ENCODE measurements around the gene C17orf107.

The C17orf107 gene

GRCh38 chr17:4872786-4873185, 26.6 kb upstream of the C17orf107 start:
- DNase-seq (ENCODE audit: low read depth in 2 of 2) = no peak

DNA sequence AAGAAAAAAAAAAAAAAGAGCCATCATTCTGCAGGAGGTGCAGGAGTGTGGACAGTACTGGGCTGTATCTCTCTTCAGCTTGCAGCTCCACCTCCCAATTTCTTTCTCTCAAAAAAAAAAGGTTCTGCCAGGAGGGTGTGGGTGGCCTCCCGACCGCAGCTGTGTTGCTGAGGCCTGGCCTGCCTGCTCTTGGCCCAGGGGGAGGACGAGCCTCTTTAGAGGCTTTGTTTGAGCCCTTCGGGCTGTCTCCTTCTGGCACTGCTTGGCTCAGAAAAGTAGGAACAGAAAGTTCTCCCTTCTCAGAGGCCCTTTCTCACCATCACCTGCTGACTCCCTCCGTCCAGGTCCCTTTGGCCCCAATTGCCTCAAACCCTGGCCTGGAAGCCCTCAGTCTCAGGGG, 22.2 kb upstream of the C17orf107 start:
- DNase-seq (ENCODE audit: low read depth in 2 of 2) = no peak

DNA sequence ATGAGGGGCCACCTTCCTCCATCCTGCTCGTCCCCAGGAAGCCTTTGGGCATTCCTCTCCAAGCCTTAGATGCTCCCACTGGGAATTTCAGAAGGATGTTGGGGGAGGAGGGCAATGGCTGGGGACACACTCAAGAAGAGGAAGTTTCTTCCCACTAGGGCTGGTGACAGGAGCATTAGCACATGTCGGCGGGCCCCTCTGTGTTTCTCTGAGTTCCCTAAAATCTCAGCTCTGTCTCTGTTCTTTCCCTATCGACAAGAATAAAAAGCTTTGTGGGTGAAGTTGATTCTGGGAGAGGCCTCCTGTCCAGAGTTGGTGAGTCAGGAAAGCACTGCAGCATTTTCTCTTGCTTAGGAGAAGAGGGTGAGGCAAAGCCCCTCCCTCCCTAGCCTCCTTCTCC, 19.7 kb upstream of the C17orf107 start:
- no peak for DNase-seq (ENCODE audit: low read depth in 2 of 2)

GRCh38 chr17:4880857-4881256, 18.5 kb upstream of the C17orf107 start:
- no peak for DNase-seq (ENCODE audit: low read depth in 2 of 2)

DNA sequence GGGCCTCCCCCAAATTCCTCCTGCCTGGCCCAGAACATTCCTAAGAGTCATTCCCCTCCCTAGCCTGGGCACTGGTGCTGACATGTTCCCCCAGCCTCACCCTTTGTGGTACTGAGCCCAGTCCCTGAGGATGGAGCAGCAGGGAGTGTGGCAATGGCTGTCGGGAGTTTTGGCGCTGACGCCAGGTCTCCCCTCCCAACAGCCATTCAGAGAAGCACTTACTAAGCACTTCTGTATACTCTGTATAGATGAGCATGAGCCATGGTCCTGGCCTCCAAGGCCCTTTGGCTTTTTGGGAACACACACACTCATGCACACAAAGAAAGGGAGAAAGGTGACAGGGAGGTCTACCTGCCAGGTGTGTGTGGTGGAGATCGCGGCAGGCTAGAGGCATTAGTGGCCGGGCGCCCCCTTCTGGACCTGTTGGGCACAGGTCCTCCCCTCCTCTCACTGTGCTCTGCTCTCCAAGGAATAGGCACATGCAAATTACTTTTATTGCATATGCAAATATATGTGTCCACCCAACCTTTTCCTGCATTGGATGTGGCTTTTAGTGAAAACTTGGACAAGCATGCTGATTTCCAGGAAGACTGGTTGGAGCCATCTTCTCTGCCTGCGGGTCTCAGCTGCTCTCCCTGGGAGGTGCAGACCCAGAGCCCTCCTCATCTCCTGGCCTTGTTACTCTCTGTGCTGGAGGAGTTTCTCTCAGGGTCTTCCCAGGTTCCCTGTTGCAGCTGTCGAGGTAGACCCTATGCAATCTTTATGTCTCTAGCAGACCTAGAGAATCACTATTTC, 17.4 kb upstream of the C17orf107 start:
- peak in 1 of 2 donors; percentile 56 for DNase-seq (ENCODE audit: low read depth in 2 of 2)

GRCh38 chr17:4884489-4884888, 14.8 kb upstream of the C17orf107 start:
- no peak for DNase-seq (ENCODE audit: low read depth in 2 of 2)

GRCh38 chr17:4886830-4887229, 12.5 kb upstream of the C17orf107 start:
- DNase-seq (ENCODE audit: low read depth in 2 of 2) = no peak

DNA sequence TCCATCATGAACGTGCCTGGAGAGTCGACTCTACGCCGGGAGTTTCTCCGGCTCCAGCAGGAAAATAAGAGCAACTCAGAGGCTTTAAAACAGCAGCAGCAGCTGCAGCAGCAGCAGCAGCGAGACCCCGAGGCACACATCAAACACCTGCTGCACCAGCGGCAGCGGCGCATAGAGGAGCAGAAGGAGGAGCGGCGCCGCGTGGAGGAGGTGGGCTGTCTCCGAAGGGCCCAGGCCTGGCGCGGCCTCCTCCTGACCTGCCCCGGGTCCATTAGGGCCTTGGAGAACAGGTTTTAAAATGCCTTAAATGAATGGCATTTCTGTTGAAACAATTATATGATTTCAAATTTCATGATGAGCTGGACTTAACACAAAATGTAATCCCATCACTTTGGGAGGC, 11.8 kb upstream of the C17orf107 start:
- DNase-seq (ENCODE audit: low read depth in 2 of 2) = no peak

DNA sequence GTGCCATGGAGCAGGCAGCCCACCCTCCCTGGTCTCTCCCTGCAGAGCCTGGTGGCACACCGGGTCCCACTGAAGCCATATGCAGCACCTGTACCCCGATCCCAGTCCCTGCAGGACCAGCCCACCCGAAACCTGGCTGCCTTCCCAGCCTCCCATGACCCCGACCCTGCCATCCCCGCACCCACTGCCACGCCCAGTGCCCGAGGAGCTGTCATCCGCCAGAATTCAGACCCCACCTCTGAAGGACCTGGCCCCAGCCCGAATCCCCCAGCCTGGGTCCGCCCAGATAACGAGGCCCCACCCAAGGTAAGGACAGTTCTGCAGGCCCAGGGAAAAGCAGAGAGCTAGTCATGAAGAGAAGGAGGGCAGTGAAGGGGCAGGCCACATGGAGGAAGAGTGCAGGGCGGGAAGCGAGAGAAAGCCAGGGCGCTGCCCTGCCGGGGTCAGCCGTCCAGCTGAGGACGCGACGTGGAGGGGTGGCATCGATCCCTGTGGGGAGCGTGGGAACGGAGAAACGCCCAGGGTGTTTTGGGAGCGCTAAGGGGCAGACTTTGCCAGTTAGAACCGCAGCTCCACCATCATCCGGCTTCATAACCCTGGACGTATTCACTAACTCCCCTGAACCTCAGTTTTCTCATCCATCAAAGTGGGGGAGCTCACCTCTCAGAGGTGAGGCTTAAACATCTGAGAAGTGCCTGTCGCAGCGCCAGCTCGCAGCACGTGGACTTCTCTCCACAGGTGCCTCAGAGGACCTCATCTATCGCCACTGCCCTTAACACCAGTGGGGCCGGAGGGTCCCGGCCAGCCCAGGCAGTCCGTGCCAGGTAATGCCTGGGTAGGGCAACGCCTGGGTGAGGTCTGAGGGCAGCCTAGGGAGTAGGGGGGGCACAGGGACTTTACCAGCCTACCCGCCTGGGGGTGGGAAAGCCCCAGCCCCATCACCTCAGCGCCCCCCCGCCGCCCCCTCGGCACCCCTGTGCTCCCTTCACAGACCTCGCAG, 7.6 kb upstream of the C17orf107 start:
- DNase-seq (ENCODE audit: low read depth in 2 of 2) = no peak

DNA sequence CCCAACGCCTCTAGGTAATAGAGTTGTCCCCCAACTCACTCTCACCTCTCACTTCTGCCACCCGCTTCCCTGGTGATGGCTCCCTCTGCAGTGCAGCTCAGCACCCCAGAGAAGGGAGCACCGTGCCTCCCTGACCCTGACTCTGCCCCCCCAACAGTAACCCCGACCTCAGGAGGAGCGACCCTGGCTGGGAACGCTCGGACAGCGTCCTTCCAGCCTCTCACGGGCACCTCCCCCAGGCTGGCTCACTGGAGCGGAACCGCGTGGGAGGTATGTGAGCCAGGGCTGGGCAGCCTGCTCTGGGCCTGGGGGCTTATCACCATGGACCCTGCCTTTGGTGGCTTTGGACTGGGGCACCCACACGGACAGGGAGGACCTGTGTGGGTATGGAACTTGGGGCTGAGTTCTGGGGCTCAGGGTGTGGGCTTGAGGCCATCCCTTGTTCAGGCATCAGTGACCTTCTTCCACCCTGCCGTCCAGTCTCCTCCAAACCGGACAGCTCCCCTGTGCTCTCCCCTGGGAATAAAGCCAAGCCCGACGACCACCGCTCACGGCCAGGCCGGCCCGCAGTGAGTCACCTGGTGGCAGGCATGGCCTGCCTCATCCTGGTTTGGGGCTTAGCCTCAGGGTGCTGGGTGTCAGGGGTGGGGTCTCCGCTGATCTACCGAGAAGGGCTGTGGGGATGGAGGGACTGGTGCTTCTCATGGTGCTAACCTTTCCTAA, 6.7 kb upstream of the C17orf107 start:
- DNase-seq (ENCODE audit: low read depth in 2 of 2) = no peak

- no peak for DNase-seq (ENCODE audit: low read depth in 2 of 2)
Observed at GRCh38 chr17:4893272-4893671, 6.1 kb upstream of the C17orf107 start.

- DNase-seq (ENCODE audit: low read depth in 2 of 2) = no peak
Observed at GRCh38 chr17:4893721-4894560, 5.4 kb upstream of the C17orf107 start.

GRCh38 chr17:4895121-4895520, 4.2 kb upstream of the C17orf107 start:
- no peak for DNase-seq (ENCODE audit: low read depth in 2 of 2)

- DNase-seq (ENCODE audit: low read depth in 2 of 2) = no peak
Observed at GRCh38 chr17:4895657-4896331, 3.5 kb upstream of the C17orf107 start.

GRCh38 chr17:4896332-4897197, 2.8 kb upstream of the C17orf107 start:
- no peak for DNase-seq (ENCODE audit: low read depth in 2 of 2)

GRCh38 chr17:4897198-4897687, 2.1 kb upstream of the C17orf107 start:
- DNase-seq (ENCODE audit: low read depth in 2 of 2) = no peak

- DNase-seq (ENCODE audit: low read depth in 2 of 2) = no peak
Observed at GRCh38 chr17:4897785-4898184, 1.6 kb upstream of the C17orf107 start.

- no peak for DNase-seq (ENCODE audit: low read depth in 2 of 2)
Observed at GRCh38 chr17:4898351-4898750, 985 bp upstream of the C17orf107 start.

GRCh38 chr17:4898927-4899326, 409 bp upstream of the C17orf107 start:
- no peak for DNase-seq (ENCODE audit: low read depth in 2 of 2)
